Adrenal gland (tissue), 12 donors: ENCODE measurements around the gene PSMA8. TPM values are rescaled to one million over a fixed set of nuclear protein-coding genes. Genes with fewer than 3 reads are reported as not detected.

Source experiments
- DNase-seq, 7 donors: peaks; one replicate each; pipeline ENCODE4 v3.0.0-alpha.2; 2019 to 2020
- H3K27ac ChIP-seq, 5 donors: fragments of 200-600 bp; sonication (generic) in 4 of 5; 1 replicate in 3 of 5; 2 replicates in 2 of 5; pipeline versions ENCODE4 v1.5.1 to v1.8.0; 2016 to 2020; ENCODE audit warnings: mild to moderate bottlenecking in 1 of 5
- H3K27me3 ChIP-seq: fragments of 200-600 bp; 2 replicates; pipeline ENCODE4 v1.8.0; 2021
- H3K36me3 ChIP-seq, 2 donors: fragments of 200-600 bp; replicated peaks in 1 of 2; 1 replicate in 1 of 2; 2 replicates in 1 of 2; pipeline versions ENCODE4 v1.5.1 to v1.8.0; 2018 to 2022
- H3K4me1 ChIP-seq, 2 donors: fragments of 200-600 bp; replicated peaks in 1 of 2; 1 replicate in 1 of 2; 2 replicates in 1 of 2; pipeline versions ENCODE4 v1.5.1 to v1.8.0; 2018 to 2021
- H3K4me3 ChIP-seq, 4 donors: fragments of 200-600 bp; sonication (generic) in 3 of 4; one replicate each; pipeline ENCODE4 v1.5.1; 2016 to 2018
- H3K9me3 ChIP-seq, 3 donors: fragments of 200-600 bp; sonication (generic) in 1 of 3; replicated peaks in 1 of 3; 1 replicate in 2 of 3; 2 replicates in 1 of 3; pipeline versions ENCODE4 v1.5.1 to v1.8.0; 2016 to 2021
- POLR2A ChIP-seq, 2 donors: fragments of 450-650 bp; IDR thresholded peaks; one replicate each; pipeline ENCODE4 v1.6.1; 2017; ENCODE audit warnings: antibody characterized with exemption in 2 of 2, mild to moderate bottlenecking in 2 of 2, moderate library complexity in 1 of 2
- whole genome bisulfite sequencing, 4 donors: extraction: QIAGEN DNeasy Blood & Tissue Kit in 2 of 4; methylation state at CpG; one replicate each; pipeline versions ENCODE4 v1.1.5 to v1.1.7; 2013 to 2017; 5-methylcytosine and 5-hydroxymethylcytosine counted together
- intact Hi-C, 2 donors: fragments of 100-400 bp; cut with DNase I; formaldehyde crosslinking; loops; one replicate each; pipeline versions ENCODE4 v1.14.1 to v1.15.0; 2022 to 2023
- polyA plus RNA-seq, 3 donors: library from polyadenylated mRNA; stranded (reverse); fragments of 200-250 nt in 2 of 3; fragments of 350-450 nt in 1 of 3; fragmentation: Illumina TruSeq in 1 of 3; extraction: RNeasy Lipid Tissue Mini Kit (QIAGEN cat#74804) in 1 of 3; gene quantifications; one replicate each; pipeline ENCODE4 v1.2.3, GENCODE V29; 2013 to 2014
- total RNA-seq, 9 donors: library from RNA; depleted of rRNA in 4 of 9; stranded (reverse); fragments of >200 nt in 4 of 9; fragments of 120-200 nt in 1 of 9; fragmentation: NEBNext Ultra II Directional in 1 of 9; extraction: Animal tissue kit (Norgen Biotek cat#: 25700) in 1 of 9; gene quantifications; one replicate each; pipeline versions ENCODE4 v1.1.0 to v1.2.4, GENCODE V29; 2013 to 2023
- TF ChIP-seq, protein P1 (sequence below), 6 experiments: fragments of 450-650 bp in 4 of 6; fragments of 200-600 bp in 2 of 6; sonication (generic) in 1 of 6; IDR thresholded peaks; 1 replicate in 5 of 6; 2 replicates in 1 of 6; pipeline versions ENCODE4 v1.5.1 to v1.8.0; 2016 to 2021; ENCODE audit warnings: antibody characterized with exemption in 6 of 6, mild to moderate bottlenecking in 2 of 6, moderate library complexity in 1 of 6
- donor health status: healthy with polysubstance abuse.
- donor health status: Bipolar disorder and iron deficiency.
- donor health status: DM: yes; HTN: yes; CAD: no.
- donor health status: DM: no; HTN: no; CAD: no.
- donor health status: DM: no; HTN: no; CAD: no.
- donor health status: DM: yes; HTN: yes; CAD: no.

PSMA8 gene
- total and polyA plus RNA-seq, 12 donors = 0.07 to 0.36 (median 0.22) TPM; not detected in 7

DNA sequence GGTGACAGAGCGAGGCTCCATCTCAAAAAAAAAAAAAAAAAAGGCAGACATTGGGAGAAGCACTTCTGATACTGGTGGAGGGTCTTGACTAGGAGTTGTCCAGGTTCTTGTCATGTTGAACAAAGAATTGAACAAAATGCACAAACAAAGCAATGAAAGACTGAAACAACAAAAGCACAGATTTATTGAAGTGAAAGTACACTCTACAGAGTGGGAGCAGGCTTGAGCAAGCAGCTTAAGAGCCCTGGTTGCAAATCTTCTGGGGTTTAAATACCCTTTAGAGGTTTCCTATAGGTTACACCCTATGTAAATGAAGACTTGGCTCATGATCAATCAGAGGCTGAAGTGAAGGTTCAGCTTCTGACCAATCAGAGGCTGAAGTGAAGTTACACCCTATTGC is 36.8 kb upstream of the PSMA8 start:
- intact Hi-C loops = no loop called here
- no peak overlapping the region for H3K4me3 ChIP-seq
- H3K9me3 ChIP-seq = peaks cover 0 to 5% (median 0%) of the 10 kb centered on the region in 3 donors
- TF ChIP-seq, protein P1, sequence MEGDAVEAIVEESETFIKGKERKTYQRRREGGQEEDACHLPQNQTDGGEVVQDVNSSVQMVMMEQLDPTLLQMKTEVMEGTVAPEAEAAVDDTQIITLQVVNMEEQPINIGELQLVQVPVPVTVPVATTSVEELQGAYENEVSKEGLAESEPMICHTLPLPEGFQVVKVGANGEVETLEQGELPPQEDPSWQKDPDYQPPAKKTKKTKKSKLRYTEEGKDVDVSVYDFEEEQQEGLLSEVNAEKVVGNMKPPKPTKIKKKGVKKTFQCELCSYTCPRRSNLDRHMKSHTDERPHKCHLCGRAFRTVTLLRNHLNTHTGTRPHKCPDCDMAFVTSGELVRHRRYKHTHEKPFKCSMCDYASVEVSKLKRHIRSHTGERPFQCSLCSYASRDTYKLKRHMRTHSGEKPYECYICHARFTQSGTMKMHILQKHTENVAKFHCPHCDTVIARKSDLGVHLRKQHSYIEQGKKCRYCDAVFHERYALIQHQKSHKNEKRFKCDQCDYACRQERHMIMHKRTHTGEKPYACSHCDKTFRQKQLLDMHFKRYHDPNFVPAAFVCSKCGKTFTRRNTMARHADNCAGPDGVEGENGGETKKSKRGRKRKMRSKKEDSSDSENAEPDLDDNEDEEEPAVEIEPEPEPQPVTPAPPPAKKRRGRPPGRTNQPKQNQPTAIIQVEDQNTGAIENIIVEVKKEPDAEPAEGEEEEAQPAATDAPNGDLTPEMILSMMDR (IDR thresholded peaks at IDR 0.05) = no peak
- no peak for TF ChIP-seq POLR2A (IDR thresholded peaks at IDR 0.05)
- H3K4me1 ChIP-seq = no peaks in the 10 kb centered on the region
- no peaks in the 10 kb centered on the region for H3K27me3 ChIP-seq
- H3K27ac ChIP-seq = no peak overlapping the region
- DNase-seq = no peak
- H3K36me3 ChIP-seq = no peaks in the 10 kb centered on the region
- 73 to 100% (median 95%) methylated on average over 1 of the region's 1 CpG for WGBS, 4 donors

DNA sequence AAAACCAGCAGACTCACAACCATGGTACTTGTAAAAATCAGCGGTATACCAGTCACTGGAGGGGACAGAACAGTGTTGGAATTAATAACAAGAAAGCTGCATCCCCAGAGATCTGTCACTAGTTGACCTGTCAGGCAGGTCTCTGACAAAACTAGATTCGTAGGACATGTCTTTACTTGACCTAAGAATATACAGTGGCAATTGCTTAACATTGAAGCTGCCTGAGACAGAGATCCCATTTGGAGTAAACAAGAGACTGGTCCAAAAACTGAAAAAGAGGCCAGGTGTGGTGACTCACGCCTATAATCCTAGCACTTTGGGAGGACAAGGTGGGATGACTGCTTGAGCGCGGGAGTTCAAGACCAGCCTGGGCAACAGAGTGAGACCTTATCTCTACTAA is 36.1 kb upstream of the PSMA8 start:
- H3K9me3 ChIP-seq = peaks cover 0 to 5% (median 0%) of the 10 kb centered on the region in 3 donors
- 91 to 94% (median 92%) methylated on average over 5 of the region's 5 CpGs for WGBS, 4 donors
- no peaks in the 10 kb centered on the region for H3K27me3 ChIP-seq
- no peak for TF ChIP-seq POLR2A (IDR thresholded peaks at IDR 0.05)
- TF ChIP-seq, protein P1 (IDR thresholded peaks at IDR 0.05) = no peak
- no peak overlapping the region for H3K27ac ChIP-seq
- no peaks in the 10 kb centered on the region for H3K36me3 ChIP-seq
- H3K4me1 ChIP-seq = no peaks in the 10 kb centered on the region
- intact Hi-C loops = no loop called here
- no peak overlapping the region for H3K4me3 ChIP-seq
- DNase-seq = no peak

DNA sequence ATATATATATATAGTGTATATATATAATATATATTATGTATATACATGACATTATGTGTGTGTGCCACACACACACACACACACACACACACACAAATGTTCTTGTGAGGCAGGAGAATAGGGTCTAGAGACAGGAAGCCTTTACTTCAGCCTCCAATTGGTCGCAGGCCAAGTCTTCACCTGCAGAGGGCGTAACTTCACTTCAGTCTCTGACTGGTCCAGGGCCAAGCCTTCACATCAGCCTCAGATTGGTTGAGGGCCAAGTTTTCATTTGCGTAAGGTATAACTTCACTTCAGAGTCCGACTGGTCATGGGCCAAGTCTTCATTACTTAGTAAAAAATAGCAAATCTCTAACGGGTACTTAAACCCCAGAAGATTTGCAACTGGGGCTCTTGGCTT is 30.1 kb upstream of the PSMA8 start:
- H3K27ac ChIP-seq = no peak overlapping the region
- 72 to 90% (median 78%) methylated on average over 5 of the region's 5 CpGs for WGBS, 4 donors
- intact Hi-C loops = no loop called here

DNA sequence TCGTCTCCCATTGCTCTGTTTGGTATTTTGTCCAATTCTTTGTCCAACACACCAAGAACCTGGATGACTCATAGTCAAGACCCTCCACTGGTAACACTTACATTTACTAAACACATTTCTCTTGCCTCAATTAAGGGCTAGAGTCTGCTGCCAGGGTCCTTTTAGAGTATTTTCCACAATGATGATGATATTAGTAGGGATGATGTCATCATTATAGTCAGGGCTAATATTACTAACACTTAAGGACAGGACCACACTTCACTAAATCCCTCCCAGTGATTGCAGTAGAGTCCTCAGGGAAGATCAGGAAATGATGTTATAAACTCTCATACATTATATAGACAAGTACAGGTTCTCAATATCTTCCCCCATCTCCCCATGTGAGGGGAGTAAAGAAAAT is 29.6 kb upstream of the PSMA8 start:
- no peak for DNase-seq
- no peaks in the 10 kb centered on the region for H3K9me3 ChIP-seq
- 88 to 92% (median 90%) methylated on average over 1 of the region's 1 CpG for WGBS, 4 donors
- H3K27me3 ChIP-seq = no peaks in the 10 kb centered on the region
- no peak for TF ChIP-seq POLR2A (IDR thresholded peaks at IDR 0.05)
- TF ChIP-seq, protein P1 (IDR thresholded peaks at IDR 0.05) = no peak
- H3K4me3 ChIP-seq = no peak overlapping the region
- H3K36me3 ChIP-seq = no peaks in the 10 kb centered on the region
- no peaks in the 10 kb centered on the region for H3K4me1 ChIP-seq
- no peak overlapping the region for H3K27ac ChIP-seq
- intact Hi-C loops = no loop called here

More for the DNA sequence above, 30.1 kb upstream of the PSMA8 start:
- Histone ChIP-seq H3K9me3 (no peaks in the 10 kb centered on the region), H3K36me3 (no peaks in the 10 kb centered on the region), H3K4me1 (no peaks in the 10 kb centered on the region), H3K27me3 (no peaks in the 10 kb centered on the region), H3K4me3 (no peak overlapping the region)
- TF ChIP-seq, protein P1 (IDR thresholded peaks at IDR 0.05) = no peak
- no peak for TF ChIP-seq POLR2A (IDR thresholded peaks at IDR 0.05)
- DNase-seq = no peak
